Measurements from ENCODE around the gene ALPL.

GRCh38 chr1:21524686-21525339 lies 15.6 kb downstream of the ALPL start:
- TF ChIP-seq EZH2 (IDR thresholded peaks at IDR 0.05; ENCODE audit: borderline replicate concordance, low read length) (no peak), CTCF (IDR thresholded peaks at IDR 0.05; ENCODE audit: low read length) (no peak)
